ENCODE data around the gene AQP4.
A peak's percentile ranks its signal among the peaks of the same experiment; 100 is the strongest.

AQP4 gene

GRCh38 chr18:26867471-26867870 is 2.0 kb upstream of the AQP4 start:
- Histone ChIP-seq H3F3A (ENCODE audit: insufficient read depth, low read length) (no peaks in the 10 kb centered on the region), H3K4me3 (ENCODE audit: low read length) (no peak overlapping the region), H3K27ac (ENCODE audit: low read length) (no peak overlapping the region), H3K9ac (ENCODE audit: low read length) (no peak overlapping the region), H2AFZ (ENCODE audit: low read length) (no peak overlapping the region), H3K4me2 (ENCODE audit: low read depth, low read length) (no peak overlapping the region), H3K79me2 (ENCODE audit: low read length) (no peaks in the 10 kb centered on the region), H3K36me3 (replicated peaks; ENCODE audit: insufficient read depth, low read length) (no peaks in the 10 kb centered on the region), H3K27me3 (replicated peaks; ENCODE audit: insufficient read depth, low read length) (no peaks in the 10 kb centered on the region), H3K9me2 (replicated peaks; ENCODE audit: insufficient read depth, low read length) (no peaks in the 10 kb centered on the region), H3K9me3 (replicated peaks; ENCODE audit: insufficient read depth, low read length) (no peaks in the 10 kb centered on the region), H4K20me1 (ENCODE audit: insufficient read depth, low read length) (no peaks in the 10 kb centered on the region), H3K4me1 (ENCODE audit: low read length) (no peaks in the 10 kb centered on the region)
- no peak for TF ChIP-seq EZH2phosphoT487 (IDR thresholded peaks at IDR 0.05; ENCODE audit: low read length)
- no peak for TF ChIP-seq EZH2 (optimal IDR thresholded peaks at IDR 0.05; ENCODE audit: low read depth, low read length)
- TF ChIP-seq, protein P1, sequence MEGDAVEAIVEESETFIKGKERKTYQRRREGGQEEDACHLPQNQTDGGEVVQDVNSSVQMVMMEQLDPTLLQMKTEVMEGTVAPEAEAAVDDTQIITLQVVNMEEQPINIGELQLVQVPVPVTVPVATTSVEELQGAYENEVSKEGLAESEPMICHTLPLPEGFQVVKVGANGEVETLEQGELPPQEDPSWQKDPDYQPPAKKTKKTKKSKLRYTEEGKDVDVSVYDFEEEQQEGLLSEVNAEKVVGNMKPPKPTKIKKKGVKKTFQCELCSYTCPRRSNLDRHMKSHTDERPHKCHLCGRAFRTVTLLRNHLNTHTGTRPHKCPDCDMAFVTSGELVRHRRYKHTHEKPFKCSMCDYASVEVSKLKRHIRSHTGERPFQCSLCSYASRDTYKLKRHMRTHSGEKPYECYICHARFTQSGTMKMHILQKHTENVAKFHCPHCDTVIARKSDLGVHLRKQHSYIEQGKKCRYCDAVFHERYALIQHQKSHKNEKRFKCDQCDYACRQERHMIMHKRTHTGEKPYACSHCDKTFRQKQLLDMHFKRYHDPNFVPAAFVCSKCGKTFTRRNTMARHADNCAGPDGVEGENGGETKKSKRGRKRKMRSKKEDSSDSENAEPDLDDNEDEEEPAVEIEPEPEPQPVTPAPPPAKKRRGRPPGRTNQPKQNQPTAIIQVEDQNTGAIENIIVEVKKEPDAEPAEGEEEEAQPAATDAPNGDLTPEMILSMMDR (IDR thresholded peaks at IDR 0.05; ENCODE audit: low read length) = no peak
- no peak for DNase-seq

DNA sequence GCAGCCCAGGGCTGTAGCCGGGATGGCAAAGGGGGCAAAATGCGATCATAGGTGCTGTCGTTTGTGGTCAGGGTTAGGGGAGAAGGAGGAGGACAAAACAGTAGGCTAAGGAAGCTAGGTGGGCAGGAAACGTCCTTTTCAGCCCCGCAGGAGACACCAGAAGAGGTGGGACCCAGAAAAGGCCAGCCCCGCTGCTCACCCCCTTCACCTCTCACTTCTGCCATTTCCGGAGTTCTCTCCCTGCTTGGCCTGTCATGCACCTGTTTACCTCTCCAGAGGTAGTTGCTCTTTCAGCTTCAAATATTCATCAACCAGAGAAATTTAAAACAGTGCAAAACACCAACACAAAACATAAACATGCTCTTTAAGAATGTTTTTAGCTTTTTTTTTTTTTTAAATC is 849 bp downstream of the AQP4 start:
- Histone ChIP-seq H3K9ac (ENCODE audit: low read length) (no peak overlapping the region), H2AFZ (ENCODE audit: low read length) (no peak overlapping the region), H3K4me3 (ENCODE audit: low read length) (no peak overlapping the region), H3K9me3 (replicated peaks; ENCODE audit: insufficient read depth, low read length) (no peaks in the 10 kb centered on the region), H3K36me3 (replicated peaks; ENCODE audit: insufficient read depth, low read length) (no peaks in the 10 kb centered on the region), H4K20me1 (ENCODE audit: insufficient read depth, low read length) (no peaks in the 10 kb centered on the region), H3K27ac (ENCODE audit: low read length) (no peak overlapping the region), H3K27me3 (replicated peaks; ENCODE audit: insufficient read depth, low read length) (no peaks in the 10 kb centered on the region), H3F3A (ENCODE audit: insufficient read depth, low read length) (no peaks in the 10 kb centered on the region), H3K4me1 (ENCODE audit: low read length) (no peaks in the 10 kb centered on the region), H3K4me2 (ENCODE audit: low read depth, low read length) (peak overlapping the region; percentile 16; the same call in 1 of the 2 replicates), H3K9me2 (replicated peaks; ENCODE audit: insufficient read depth, low read length) (no peaks in the 10 kb centered on the region), H3K79me2 (ENCODE audit: low read length) (no peaks in the 10 kb centered on the region)
- DNase-seq = no peak
- TF ChIP-seq EZH2 (optimal IDR thresholded peaks at IDR 0.05; ENCODE audit: low read depth, low read length) (no peak), EZH2phosphoT487 (IDR thresholded peaks at IDR 0.05; ENCODE audit: low read length) (no peak)
- TF ChIP-seq, protein P1 (IDR thresholded peaks at IDR 0.05; ENCODE audit: low read length) = no peak

GRCh38 chr18:26863921-26864497 is 1.5 kb downstream of the AQP4 start:
- Histone ChIP-seq H3K27me3 (replicated peaks; ENCODE audit: insufficient read depth, low read length) (no peaks in the 10 kb centered on the region), H3K4me1 (ENCODE audit: low read length) (no peaks in the 10 kb centered on the region), H3K9me2 (replicated peaks; ENCODE audit: insufficient read depth, low read length) (no peaks in the 10 kb centered on the region), H3F3A (ENCODE audit: insufficient read depth, low read length) (no peaks in the 10 kb centered on the region), H4K20me1 (ENCODE audit: insufficient read depth, low read length) (no peaks in the 10 kb centered on the region), H3K9me3 (replicated peaks; ENCODE audit: insufficient read depth, low read length) (no peaks in the 10 kb centered on the region), H2AFZ (ENCODE audit: low read length) (no peak overlapping the region), H3K36me3 (replicated peaks; ENCODE audit: insufficient read depth, low read length) (no peaks in the 10 kb centered on the region), H3K4me3 (ENCODE audit: low read length) (no peak overlapping the region), H3K4me2 (ENCODE audit: low read depth, low read length) (peak overlapping the region; percentile 16; the same call in 1 of the 2 replicates), H3K79me2 (ENCODE audit: low read length) (no peaks in the 10 kb centered on the region), H3K27ac (ENCODE audit: low read length) (no peak overlapping the region), H3K9ac (ENCODE audit: low read length) (no peak overlapping the region)
- no peak for DNase-seq
- TF ChIP-seq, protein P1 (IDR thresholded peaks at IDR 0.05; ENCODE audit: low read length) = no peak
- TF ChIP-seq EZH2phosphoT487 (IDR thresholded peaks at IDR 0.05; ENCODE audit: low read length) = no peak
- TF ChIP-seq EZH2 (optimal IDR thresholded peaks at IDR 0.05; ENCODE audit: low read depth, low read length) = no peak
